ENCODE results near the gene DCAF8. TPM values are rescaled to one million over a fixed set of nuclear protein-coding genes. Genes with fewer than 3 reads are reported as not detected.

DCAF8 gene
- total and polyA plus RNA-seq, 2 of the 4 experiments (the other 2 are of a cell fraction) = 83.3 to 83.8 TPM

- TF ChIP-seq NFE2L2 (IDR thresholded peaks at IDR 0.05; ENCODE audit: low read depth, low read length) (no peak), USF2 (IDR thresholded peaks at IDR 0.05; ENCODE audit: low read depth, low read length) (no peak), RFX5 (IDR thresholded peaks at IDR 0.05; ENCODE audit: low read depth, low read length) (no peak)
These were observed 44.8 kb downstream of the DCAF8 start (continued) for GRCh38 chr1:160217481-160218051.

- ChIA-PET CTCF (interaction anchor here (0.8 kb wide), 1 partner anchor 23 kb away, joined by 4 read pairs; no protein-coding TSS in a partner anchor), POLR2A (ENCODE audit: unreplicated experiment) (no interaction called here)
- H4K91ac ChIP-seq (ENCODE audit: insufficient read depth, low read depth, low read length) = no peak overlapping the region
- peaks cover 21% of the 10 kb centered on the region for H3K4me1 ChIP-seq (ENCODE audit: control insufficient read depth, insufficient read depth, low read length)
- H3K9me3 ChIP-seq (ENCODE audit: control insufficient read depth, insufficient read depth, low read length) = no peaks in the 10 kb centered on the region
- DNase-seq (no peak), ATAC-seq (ENCODE audit: low read depth) (no peak)
- H2BK120ac ChIP-seq (ENCODE audit: low read depth, low read length) = no peak overlapping the region
- no peak overlapping the region for H3K18ac ChIP-seq (ENCODE audit: low read depth, low read length)
- H3K4ac ChIP-seq (ENCODE audit: low read depth, low read length) = no peak overlapping the region
- dilution Hi-C loops (cut with HindIII; ENCODE audit: low sequenced_read_pairs, unreplicated experiment) (loop anchor here (10.0 kb wide), 1 partner anchor 112 kb away; no protein-coding TSS in a partner anchor), intact Hi-C loops (cut with micrococcal nuclease) (loop anchor here (10.0 kb wide), 1 partner anchor 292 kb away; the partner anchor contains the start of gene TAGLN2), in situ Hi-C loops (cut with MboI; ENCODE audit: low sequenced_read_pairs) (no loop called here)
- TF ChIP-seq BHLHE40 (IDR thresholded peaks at IDR 0.05; ENCODE audit: low read depth, low read length) = no peak
- no peak overlapping the region for H2AFZ ChIP-seq (replicated peaks; ENCODE audit: low read length, poor library complexity)
- peaks cover 73% of the 10 kb centered on the region for H3K36me3 ChIP-seq (ENCODE audit: control insufficient read depth, insufficient read depth, low read length)
- H2BK15ac ChIP-seq (ENCODE audit: low read depth, low read length) = no peak overlapping the region
- H3K23ac ChIP-seq (ENCODE audit: low read depth, low read length) = no peak overlapping the region
- H3K4me2 ChIP-seq (ENCODE audit: low read depth, low read length) = no peak overlapping the region
- no peak overlapping the region for H4K8ac ChIP-seq (ENCODE audit: low read depth in 2 of 2, low read length in 2 of 2)
- BruUV-seq (replicated peaks) = no TSS peak
- no peak overlapping the region for H2BK5ac ChIP-seq (ENCODE audit: low read depth, low read length, poor library complexity, severe bottlenecking)
- H3K4me3 ChIP-seq (ENCODE audit: insufficient read depth, low read depth, low read length) = no peak overlapping the region
- H3K27ac ChIP-seq (ENCODE audit: insufficient read depth, low read length) = no peak overlapping the region
- H3K14ac ChIP-seq (replicated peaks; ENCODE audit: low read depth, low read length) = no peak overlapping the region
- peaks cover 17 to 54% of the 10 kb centered on the region in 2 experiments for H3K79me1 ChIP-seq (ENCODE audit: low read depth in 1 of 2, low read length in 2 of 2)
- H4K20me1 ChIP-seq (ENCODE audit: insufficient read depth, low read length) = peaks cover 57% of the 10 kb centered on the region
- H3K9me1 ChIP-seq (ENCODE audit: insufficient read depth, low read length) = peaks cover 7% of the 10 kb centered on the region
- H4K5ac ChIP-seq (ENCODE audit: low read depth, low read length) = no peak overlapping the region
- H2AK5ac ChIP-seq (ENCODE audit: low read depth, low read length) = no peak overlapping the region
- no peaks in the 10 kb centered on the region for H3K27me3 ChIP-seq (ENCODE audit: control insufficient read depth, insufficient read depth, low read length)
- H2AK9ac ChIP-seq (replicated peaks; ENCODE audit: low read depth, low read length, poor library complexity) = no peak overlapping the region
- no peak overlapping the region for H3K9ac ChIP-seq (ENCODE audit: low read depth, low read length)
- H3K56ac ChIP-seq (ENCODE audit: extremely low read depth, insufficient read depth, low read length) = no peak overlapping the region
- no peak overlapping the region for H2BK20ac ChIP-seq (ENCODE audit: low read depth, low read length)
These were observed 46.0 kb downstream of the DCAF8 start for GRCh38 chr1:160216301-160216700.

Data from IMR-90 (cell line).